Esophagus muscularis mucosa (tissue), 3 donors: ENCODE results near the gene MEMO1.

ENCODE experiments used
- POLR2AphosphoS5 ChIP-seq, 2 donors: sonication (generic); formaldehyde crosslinking; IDR thresholded peaks; one replicate each; pipeline ENCODE4 v1.6.1; 2017; ENCODE audit warnings: antibody characterized with exemption in 2 of 2
- TF ChIP-seq, protein P1 (sequence below), 3 experiments: fragments of 200-600 bp in 2 of 3; fragments of 450-650 bp in 1 of 3; sonication (generic) in 2 of 3; IDR thresholded peaks; one replicate each; pipeline ENCODE4 v1.5.1; 2017 to 2019; ENCODE audit warnings: antibody characterized with exemption in 3 of 3, mild to moderate bottlenecking in 2 of 3, moderate library complexity in 1 of 3

DNA sequence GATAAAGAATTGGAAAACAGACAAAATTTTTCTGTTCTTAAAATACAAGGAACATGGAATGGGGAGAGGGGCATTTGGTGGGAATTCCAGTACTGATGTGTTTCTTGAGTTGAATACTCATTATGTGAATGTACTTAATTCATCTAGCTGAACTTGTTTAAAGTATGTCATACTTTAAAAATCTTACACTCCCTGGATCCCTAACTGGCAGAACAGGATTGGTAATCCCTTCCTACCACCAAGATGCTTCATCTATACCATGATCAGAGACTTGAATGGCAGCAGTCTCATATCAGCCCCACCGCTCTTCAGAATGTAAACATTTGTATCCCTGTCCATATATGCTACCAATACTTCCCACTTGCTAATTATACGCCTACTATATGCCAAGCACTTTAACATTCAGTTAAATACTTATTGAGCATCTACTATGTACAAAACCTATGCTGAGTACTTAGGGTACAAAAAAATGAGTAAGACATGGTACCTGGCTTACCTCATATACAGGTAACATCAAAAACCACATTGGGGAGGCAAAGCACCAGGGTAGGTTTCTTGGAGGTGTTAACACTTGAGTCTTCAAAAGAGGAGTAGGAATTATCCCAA, 5.3 kb downstream of the MEMO1 start:
- TF ChIP-seq, protein P1, sequence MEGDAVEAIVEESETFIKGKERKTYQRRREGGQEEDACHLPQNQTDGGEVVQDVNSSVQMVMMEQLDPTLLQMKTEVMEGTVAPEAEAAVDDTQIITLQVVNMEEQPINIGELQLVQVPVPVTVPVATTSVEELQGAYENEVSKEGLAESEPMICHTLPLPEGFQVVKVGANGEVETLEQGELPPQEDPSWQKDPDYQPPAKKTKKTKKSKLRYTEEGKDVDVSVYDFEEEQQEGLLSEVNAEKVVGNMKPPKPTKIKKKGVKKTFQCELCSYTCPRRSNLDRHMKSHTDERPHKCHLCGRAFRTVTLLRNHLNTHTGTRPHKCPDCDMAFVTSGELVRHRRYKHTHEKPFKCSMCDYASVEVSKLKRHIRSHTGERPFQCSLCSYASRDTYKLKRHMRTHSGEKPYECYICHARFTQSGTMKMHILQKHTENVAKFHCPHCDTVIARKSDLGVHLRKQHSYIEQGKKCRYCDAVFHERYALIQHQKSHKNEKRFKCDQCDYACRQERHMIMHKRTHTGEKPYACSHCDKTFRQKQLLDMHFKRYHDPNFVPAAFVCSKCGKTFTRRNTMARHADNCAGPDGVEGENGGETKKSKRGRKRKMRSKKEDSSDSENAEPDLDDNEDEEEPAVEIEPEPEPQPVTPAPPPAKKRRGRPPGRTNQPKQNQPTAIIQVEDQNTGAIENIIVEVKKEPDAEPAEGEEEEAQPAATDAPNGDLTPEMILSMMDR (IDR thresholded peaks at IDR 0.05), result no peak
- no peak for TF ChIP-seq POLR2AphosphoS5 (IDR thresholded peaks at IDR 0.05)
